GM15510 (cell line): ENCODE measurements around the gene EHMT1.

Experiments
- POLR2A ChIP-seq: IDR thresholded peaks from 3 replicates; pipeline ENCODE4 v1.6.1; 2011; ENCODE audit warnings: borderline replicate concordance; ENCODE audit not compliant: insufficient read length; ENCODE audit errors: extremely low read depth

EHMT1 gene

GRCh38 chr9:137772281-137772873, 153.6 kb downstream of the EHMT1 start:
- TF ChIP-seq POLR2A = no peak

GRCh38 chr9:137774775-137775386, 156.1 kb downstream of the EHMT1 start:
- no peak for TF ChIP-seq POLR2A

GRCh38 chr9:137776306-137776995, 157.6 kb downstream of the EHMT1 start:
- TF ChIP-seq POLR2A = no peak

- no peak for TF ChIP-seq POLR2A
Observed at GRCh38 chr9:137777761-137778160, 159.0 kb downstream of the EHMT1 start.

GRCh38 chr9:137778336-137778735, 159.5 kb downstream of the EHMT1 start:
- no peak for TF ChIP-seq POLR2A

GRCh38 chr9:137778914-137779313, 160.1 kb downstream of the EHMT1 start:
- TF ChIP-seq POLR2A = no peak

GRCh38 chr9:137781906-137782585, 163.2 kb downstream of the EHMT1 start:
- no peak for TF ChIP-seq POLR2A

GRCh38 chr9:137783521-137783920, 164.7 kb downstream of the EHMT1 start:
- no peak for TF ChIP-seq POLR2A

GRCh38 chr9:137784046-137784445, 165.2 kb downstream of the EHMT1 start:
- TF ChIP-seq POLR2A = no peak

- TF ChIP-seq POLR2A = no peak
Observed at GRCh38 chr9:137784641-137785513, 166.1 kb downstream of the EHMT1 start.

- no peak for TF ChIP-seq POLR2A
Observed at GRCh38 chr9:137785704-137786161, 166.9 kb downstream of the EHMT1 start.

GRCh38 chr9:137786511-137786920, 167.7 kb downstream of the EHMT1 start:
- no peak for TF ChIP-seq POLR2A

- no peak for TF ChIP-seq POLR2A
Observed at GRCh38 chr9:137787381-137787780, 168.6 kb downstream of the EHMT1 start.

GRCh38 chr9:137787786-137788505, 169.1 kb downstream of the EHMT1 start:
- no peak for TF ChIP-seq POLR2A
